HCT116 (cell line): Measurements from ENCODE around the gene FLT3. TPM values are rescaled to one million over a fixed set of nuclear protein-coding genes. Genes with fewer than 3 reads are reported as not detected.

ENCODE experiments used
- ATAC-seq: fragments of 200-7000 bp; cut with Tn5 transposase; 2 replicates; pipeline ENCODE4 v1.9.1; 2020; ENCODE audit warnings: mild to moderate bottlenecking, moderate library complexity
- BruUV-seq: library from RNA; stranded (reverse); fragments of 400-500 nt; replicated peaks from 2 replicates; lab custom pipeline; 2021; lab: Mats Ljungman, UMichigan
- CTCF ChIA-PET: fragments of 300-600 bp; sonication (Branson Sonifier 250); formaldehyde crosslinking; loops from one replicate; lab custom pipeline; 2021; ENCODE audit warnings: antibody characterized with exemption; lab: Charles Lee
- POLR2A ChIA-PET: fragments of 300-600, 350-600 bp; sonication (Branson Sonifier 250); formaldehyde crosslinking; loops from one replicate; lab custom pipeline; 2021; ENCODE audit warnings: antibody characterized with exemption; lab: Charles Lee
- RAD21 ChIA-PET, 2 experiments: fragments of 300-600 bp; sonication (Branson Sonifier 250); formaldehyde crosslinking; loops; one replicate each; lab custom pipeline; 2023; ENCODE audit warnings: low total read pairs in 2 of 2; ENCODE audit not compliant: uncharacterized antibody in 2 of 2, unreplicated experiment in 2 of 2, low non-redundant PET in 1 of 2; lab: Charles Lee
- DNase-seq: peaks from one replicate; pipeline ENCODE4 v3.0.0-alpha.2; 2010; ENCODE audit warnings: low read depth, low spot score
- H2AFZ ChIP-seq: fragments of 200-600 bp; shearing (Covaris generic), sonication (generic); 2 replicates; pipeline ENCODE4 v1.6.1; 2017; ENCODE audit warnings: low read depth, mixed run types, mixed read lengths, antibody characterized with exemption, low read length; ENCODE audit not compliant: poor library complexity, severe bottlenecking
- H3K27ac ChIP-seq: 2 replicates; pipeline ENCODE4 v1.5.1; 2012; ENCODE audit warnings: low read depth, low read length
- H3K27me3 ChIP-seq: fragments of 200-600 bp; sonication (generic); 2 replicates; pipeline ENCODE4 v1.6.1; 2016; ENCODE audit warnings: mixed run types, low read length, mixed read lengths; ENCODE audit not compliant: insufficient read depth
- H3K36me3 ChIP-seq, 2 experiments: fragments of 200-500 bp in 1 of 2; fragments of 200-600 bp in 1 of 2; sonication (Bioruptor generic) in 1 of 2; sonication (generic) in 1 of 2; 2 replicates each; pipeline versions ENCODE4 v1.5.1 to v1.6.1; 2014 to 2016; ENCODE audit warnings: low read length in 2 of 2, inconsistent platforms in 1 of 2, mixed read lengths in 1 of 2, mixed run types in 1 of 2; ENCODE audit not compliant: insufficient read depth in 2 of 2, control insufficient read depth in 1 of 2
- H3K4me1 ChIP-seq, 2 experiments: fragments of 200-600 bp in 1 of 2; sonication (generic) in 1 of 2; 2 replicates each; pipeline versions ENCODE4 v1.5.1 to v1.6.1; 2012 to 2017; ENCODE audit warnings: low read length in 2 of 2, inconsistent platforms in 1 of 2, mild to moderate bottlenecking in 1 of 2, mixed read lengths in 1 of 2, mixed run types in 1 of 2, moderate library complexity in 1 of 2; ENCODE audit not compliant: insufficient read depth in 2 of 2, control insufficient read depth in 1 of 2
- H3K4me2 ChIP-seq: fragments of 200-600 bp; sonication (generic); 2 replicates; pipeline ENCODE4 v1.6.1; 2017; ENCODE audit warnings: mixed run types, low read length, mixed read lengths
- H3K4me3 ChIP-seq, 2 experiments: fragments of 200-600 bp in 1 of 2; sonication (generic) in 1 of 2; replicated peaks in 1 of 2; 2 replicates each; pipeline ENCODE4 v1.5.1; 2011 to 2016; ENCODE audit warnings: low read length in 2 of 2, control low read depth in 1 of 2, low read depth in 1 of 2, mild to moderate bottlenecking in 1 of 2, mixed read lengths in 1 of 2, mixed run types in 1 of 2
- H3K79me2 ChIP-seq: fragments of 200-600 bp; sonication (generic); 2 replicates; pipeline ENCODE4 v1.6.1; 2017; ENCODE audit warnings: mild to moderate bottlenecking, mixed run types, low read length, moderate library complexity, mixed read lengths; ENCODE audit not compliant: insufficient read depth
- H3K9ac ChIP-seq: fragments of 200-600 bp; sonication (generic); 2 replicates; pipeline ENCODE4 v1.6.1; 2016; ENCODE audit warnings: low read length, mixed read lengths
- H3K9me2 ChIP-seq: fragments of 200-600 bp; sonication (generic), shearing (Covaris generic); 2 replicates; pipeline ENCODE4 v1.6.1; 2017; ENCODE audit warnings: mixed run types, mild to moderate bottlenecking, moderate library complexity; ENCODE audit not compliant: insufficient read depth
- H3K9me3 ChIP-seq, 2 experiments: fragments of 200-500 bp in 1 of 2; fragments of 200-600 bp in 1 of 2; sonication (Bioruptor generic) in 1 of 2; sonication (generic) in 1 of 2; 2 replicates each; pipeline ENCODE4 v1.6.1; 2014 to 2017; ENCODE audit warnings: low read length in 2 of 2, mixed read lengths in 2 of 2, inconsistent platforms in 1 of 2, low read depth in 1 of 2, mild to moderate bottlenecking in 1 of 2, mixed run types in 1 of 2, moderate library complexity in 1 of 2; ENCODE audit not compliant: control insufficient read depth in 1 of 2, insufficient read depth in 1 of 2
- H4K20me1 ChIP-seq: fragments of 200-600 bp; sonication (generic), shearing (Covaris generic); 2 replicates; pipeline ENCODE4 v1.6.1; 2017; ENCODE audit warnings: mixed run types, mild to moderate bottlenecking, moderate library complexity; ENCODE audit not compliant: insufficient read depth
- ATF3 ChIP-seq: IDR thresholded peaks from 2 replicates; pipeline ENCODE4 v1.6.1; 2012
- CBX3 ChIP-seq: IDR thresholded peaks from 2 replicates; pipeline ENCODE4 v1.6.1; 2012; ENCODE audit warnings: low read depth
- CEBPB ChIP-seq: IDR thresholded peaks from 2 replicates; pipeline ENCODE4 v1.6.1; 2012; ENCODE audit warnings: low read depth
- CTCF ChIP-seq, 3 experiments: fragments of 200-600 bp in 1 of 3; sonication (generic) in 1 of 3; IDR thresholded peaks in 2 of 3; conservative IDR thresholded peaks in 1 of 3; 2 replicates each; pipeline ENCODE4 v1.5.1; 2012 to 2017; ENCODE audit warnings: low read depth in 2 of 3, low read length in 2 of 3, antibody characterized with exemption in 1 of 3, borderline replicate concordance in 1 of 3, control low read depth in 1 of 3, mild to moderate bottlenecking in 1 of 3, mixed read lengths in 1 of 3, mixed run types in 1 of 3, moderate library complexity in 1 of 3; ENCODE audit not compliant: insufficient read depth in 1 of 3
- EGR1 ChIP-seq: IDR thresholded peaks from 2 replicates; pipeline ENCODE4 v1.6.1; 2012; ENCODE audit warnings: low read depth
- ELF1 ChIP-seq: IDR thresholded peaks from 2 replicates; pipeline ENCODE4 v1.6.1; 2012; ENCODE audit warnings: low read depth, borderline replicate concordance
- EZH2phosphoT487 ChIP-seq: fragments of 200-600 bp; IDR thresholded peaks from 2 replicates; pipeline ENCODE4 v1.6.1; 2018; ENCODE audit warnings: antibody characterized with exemption, borderline replicate concordance
- FOSL1 ChIP-seq: IDR thresholded peaks from 2 replicates; pipeline ENCODE4 v1.6.1; 2012; ENCODE audit warnings: low read depth
- MAX ChIP-seq: IDR thresholded peaks from 2 replicates; pipeline ENCODE4 v1.6.1; 2012
- POLR2A ChIP-seq: IDR thresholded peaks from 2 replicates; pipeline ENCODE4 v1.7.0; 2011; ENCODE audit warnings: borderline replicate concordance; ENCODE audit not compliant: insufficient read depth, insufficient read length; ENCODE audit errors: extremely low read depth
- RAD21 ChIP-seq: IDR thresholded peaks from 2 replicates; pipeline ENCODE4 v1.6.1; 2012; ENCODE audit warnings: low read depth, mild to moderate bottlenecking
- SIN3A ChIP-seq: IDR thresholded peaks from 2 replicates; pipeline ENCODE4 v1.6.1; 2012; ENCODE audit warnings: low read depth
- SP1 ChIP-seq: IDR thresholded peaks from 2 replicates; pipeline ENCODE4 v1.6.1; 2012; ENCODE audit warnings: low read depth
- SRF ChIP-seq: IDR thresholded peaks from 2 replicates; pipeline ENCODE4 v1.6.1; 2012; ENCODE audit warnings: low read depth
- TCF7L2 ChIP-seq: IDR thresholded peaks from 2 replicates; pipeline ENCODE4 v1.7.0; 2011; ENCODE audit warnings: borderline replicate concordance, inconsistent platforms; ENCODE audit not compliant: insufficient read depth, insufficient read length; ENCODE audit errors: extremely low read depth
- YY1 ChIP-seq: IDR thresholded peaks from 2 replicates; pipeline ENCODE4 v1.6.1; 2011; ENCODE audit warnings: low read length, low read depth, moderate library complexity, mild to moderate bottlenecking; ENCODE audit not compliant: insufficient replicate concordance; ENCODE audit errors: extremely low read depth
- ZBTB33 ChIP-seq: IDR thresholded peaks from 2 replicates; pipeline ENCODE4 v1.6.1; 2011; ENCODE audit warnings: mild to moderate bottlenecking, low read length, moderate library complexity; ENCODE audit not compliant: insufficient replicate concordance; ENCODE audit errors: extremely low read depth
- ZNF274 ChIP-seq: fragments of 200-500 bp; sonication (Bioruptor generic); IDR thresholded peaks from 2 replicates; pipeline ENCODE4 v1.6.1; 2014; ENCODE audit warnings: mild to moderate bottlenecking, low read depth, low read length, inconsistent platforms
- intact Hi-C: fragments of 100-400 bp; cut with micrococcal nuclease; formaldehyde crosslinking; loops from 2 replicates; pipeline ENCODE4 v1.10.0; 2022
- total RNA-seq: library from RNA; stranded (reverse); gene quantifications from one replicate; pipeline ENCODE4 v1.2.1, GENCODE V29; 2021; ENCODE audit not compliant: unreplicated experiment

Gene FLT3
- total RNA-seq, 1 experiment from 2014 or later = 0.17 TPM

- peak overlapping the region; percentile 82 for H3K4me2 ChIP-seq
These were observed 803 bp downstream of the FLT3 start for GRCh38 chr13:28099396-28100149.

More at GRCh38 chr13:28099396-28100149, 803 bp downstream of the FLT3 start:
- TF ChIP-seq SIN3A (no peak), ZBTB33 (no peak), CEBPB (no peak), POLR2A (no peak), TCF7L2 (no peak), ATF3 (no peak), SP1 (no peak), SRF (no peak), CBX3 (no peak), FOSL1 (no peak), ZNF274 (no peak), ELF1 (no peak), EGR1 (no peak), CTCF (IDR thresholded peaks at IDR 0.05 in 2 of 3, conservative IDR thresholded peaks at IDR 0.05 in 1 of 3; ENCODE audit: borderline replicate concordance in 1 of 3, insufficient read depth in 1 of 3, low read depth in 2 of 3, low read length in 2 of 3) (no peak), MAX (no peak), RAD21 (no peak), EZH2phosphoT487 (no peak), YY1 (no peak)
- no peak overlapping the region; the same call in 1 of the 2 replicates for H3K27ac ChIP-seq
- H3K4me3 ChIP-seq = peak overlapping the region in 1 of 2 experiments; percentile 53; a peak in 1 of 4 replicates
- intact Hi-C loops = no loop called here
- CTCF ChIA-PET = no interaction called here
- H3K9ac ChIP-seq = no peak overlapping the region
- ATAC-seq = no peak
- POLR2A ChIA-PET = interaction anchor here (1.0 kb wide), 1 partner anchor 38 kb away, joined by 3 read pairs; no protein-coding TSS in a partner anchor
- BruUV-seq = no TSS peak
- H3K27me3 ChIP-seq = peaks cover 20% of the 10 kb centered on the region; the same call in 1 of the 2 replicates
- H3K9me2 ChIP-seq = no peaks in the 10 kb centered on the region
- no peak overlapping the region for H2AFZ ChIP-seq
- DNase-seq = no peak
- no peaks in the 10 kb centered on the region for H3K9me3 ChIP-seq
- H3K4me1 ChIP-seq = peaks cover 0 to 13% of the 10 kb centered on the region in 2 experiments; a peak in 2 of 4 replicates
- RAD21 ChIA-PET = no interaction called here
- no peaks in the 10 kb centered on the region for H3K36me3 ChIP-seq
- H3K79me2 ChIP-seq = no peaks in the 10 kb centered on the region
- H4K20me1 ChIP-seq = no peaks in the 10 kb centered on the region
